COLO668 (cell line): ENCODE data around the gene KLF12.

Experiments
- DNase-seq: peaks from one replicate; lab custom pipeline; 2025; ENCODE audit not compliant: unreplicated experiment; lab: John Stamatoyannopoulos, UW

Gene KLF12

DNA sequence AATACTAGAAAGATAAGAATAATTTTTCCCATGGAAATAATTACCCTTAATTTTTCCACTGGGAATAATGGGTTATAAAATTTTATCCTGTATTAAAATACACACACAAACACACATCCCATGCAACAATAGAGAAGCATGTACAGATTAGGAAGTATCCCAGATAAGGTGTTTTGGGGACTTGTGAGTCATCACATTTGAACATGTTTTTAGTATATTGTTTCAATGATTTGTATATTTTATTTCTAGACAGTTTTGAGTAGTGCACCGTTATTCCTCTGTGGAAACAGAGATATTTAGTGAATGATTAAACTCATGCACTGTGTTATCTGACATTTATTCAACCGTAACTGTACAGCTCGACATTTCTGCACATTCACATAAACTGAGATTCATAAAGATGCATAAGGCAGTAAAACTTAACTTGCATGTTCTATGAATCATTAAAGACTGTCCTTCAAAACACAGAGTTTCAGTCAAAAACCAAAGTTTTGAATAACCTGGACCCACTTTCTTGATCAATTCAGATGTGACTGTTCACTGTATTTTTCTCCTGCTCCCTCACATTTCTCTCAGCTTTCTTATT is 30.1 kb downstream of the KLF12 start:
- DNase-seq: no peak

DNA sequence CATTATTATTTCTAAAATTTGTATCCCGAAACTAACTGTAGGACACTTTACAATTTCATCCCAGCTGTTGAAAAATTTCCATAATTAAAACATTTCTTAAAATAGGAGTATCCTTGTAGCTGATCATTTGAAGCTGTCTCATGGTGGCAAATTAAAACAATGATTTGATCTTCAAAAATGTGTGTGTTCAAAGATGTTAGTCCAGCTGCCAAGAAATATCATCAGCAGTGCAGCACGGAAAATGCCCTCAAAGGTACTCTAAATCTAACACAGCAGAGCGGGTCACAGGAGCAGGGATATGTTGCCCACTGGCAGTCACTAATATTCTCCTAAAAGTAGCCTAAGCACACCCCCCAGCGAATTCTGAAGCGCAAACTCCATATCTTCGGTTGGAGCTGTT is 31.0 kb downstream of the KLF12 start:
- no peak for DNase-seq

DNA sequence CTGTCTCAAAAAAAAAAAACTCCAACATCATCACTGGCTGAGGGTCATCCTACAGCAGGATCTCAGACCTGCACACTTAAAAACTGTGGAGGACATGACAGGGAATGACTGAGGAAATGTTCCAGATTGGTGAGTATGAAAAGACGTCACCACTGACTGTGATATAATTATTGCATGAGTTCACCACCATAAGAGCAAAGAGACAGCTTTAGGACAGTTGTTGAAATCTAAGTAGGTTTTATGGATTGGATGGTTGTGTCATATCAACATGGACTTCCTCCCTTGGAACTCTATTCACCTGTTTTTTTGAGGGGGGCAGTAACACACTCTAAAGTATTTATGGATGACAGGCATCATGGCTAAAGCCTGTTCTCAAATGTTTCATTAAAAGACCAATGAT is 31.5 kb downstream of the KLF12 start:
- no peak for DNase-seq

DNA sequence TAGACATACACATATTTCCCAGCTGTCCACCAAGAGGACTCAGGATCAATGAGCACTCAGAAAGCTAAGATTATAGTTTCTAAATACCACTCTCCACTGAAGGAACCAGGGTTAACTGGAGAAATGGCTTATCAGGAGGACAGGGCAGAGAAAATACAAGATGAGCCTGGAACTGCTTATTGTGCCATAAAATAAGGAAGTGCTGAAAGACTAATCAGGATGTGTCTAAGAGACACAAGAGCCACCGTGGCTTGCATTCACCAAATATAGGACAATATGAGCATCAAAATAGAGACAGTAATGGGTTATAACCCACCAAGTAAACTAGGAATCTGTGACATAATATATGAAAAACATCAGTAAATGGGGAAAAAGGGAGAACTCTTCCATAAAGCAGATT is 32.8 kb downstream of the KLF12 start:
- no peak for DNase-seq

DNA sequence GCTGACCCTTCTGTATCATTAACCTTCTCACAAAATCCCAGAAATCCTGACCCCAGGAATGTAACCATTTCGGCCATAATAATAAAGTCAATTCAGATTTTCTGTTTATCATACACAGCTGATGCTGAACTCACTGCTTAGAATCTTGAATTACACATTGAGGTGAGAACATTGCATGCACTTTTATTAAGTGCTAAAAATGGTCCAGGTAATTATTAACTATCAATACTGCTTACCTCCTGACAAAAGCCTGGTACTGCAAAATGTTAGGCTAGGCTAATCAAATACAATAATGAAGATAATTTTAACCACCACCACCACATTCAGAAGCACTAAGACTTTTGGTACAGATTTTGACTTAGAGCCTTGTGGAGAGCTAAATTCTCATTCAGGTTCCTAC is 36.1 kb downstream of the KLF12 start:
- no peak for DNase-seq

DNA sequence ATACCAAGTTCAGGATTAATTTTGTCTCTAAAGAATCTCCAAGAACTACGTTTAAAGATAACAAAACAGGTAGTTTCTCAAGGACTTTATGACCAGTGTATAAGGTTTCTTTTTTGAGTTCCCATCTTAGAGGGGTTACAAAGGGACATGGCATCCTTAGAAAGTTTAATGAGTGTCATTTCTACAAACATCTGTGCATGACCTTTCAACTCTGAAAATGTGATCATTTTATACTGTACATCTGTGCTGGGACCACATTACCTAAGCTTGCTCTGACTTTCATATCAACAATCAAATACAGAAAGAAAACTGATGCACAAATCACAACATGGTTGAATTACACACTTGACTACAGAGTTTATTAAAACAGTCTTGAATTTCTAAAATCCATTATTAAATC is 37.1 kb downstream of the KLF12 start:
- no peak for DNase-seq

DNA sequence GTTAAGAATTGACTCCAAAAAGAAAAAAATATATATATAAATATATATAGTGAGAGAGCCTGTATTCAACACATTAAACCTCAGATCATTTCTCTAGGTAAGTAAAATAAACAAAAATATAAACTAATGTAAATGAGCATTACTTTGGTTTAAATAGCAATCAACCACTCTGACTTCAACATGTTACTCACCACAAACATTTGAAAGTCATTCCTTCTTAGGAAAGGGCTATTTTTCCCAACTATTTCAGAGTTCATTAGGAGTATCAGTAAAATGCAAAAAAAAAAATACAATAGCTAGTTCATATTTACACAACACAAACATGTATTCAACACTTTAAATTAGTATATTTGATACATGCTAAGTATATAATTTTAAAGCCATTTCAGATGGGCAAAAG is 40.5 kb downstream of the KLF12 start:
- DNase-seq: no peak

DNA sequence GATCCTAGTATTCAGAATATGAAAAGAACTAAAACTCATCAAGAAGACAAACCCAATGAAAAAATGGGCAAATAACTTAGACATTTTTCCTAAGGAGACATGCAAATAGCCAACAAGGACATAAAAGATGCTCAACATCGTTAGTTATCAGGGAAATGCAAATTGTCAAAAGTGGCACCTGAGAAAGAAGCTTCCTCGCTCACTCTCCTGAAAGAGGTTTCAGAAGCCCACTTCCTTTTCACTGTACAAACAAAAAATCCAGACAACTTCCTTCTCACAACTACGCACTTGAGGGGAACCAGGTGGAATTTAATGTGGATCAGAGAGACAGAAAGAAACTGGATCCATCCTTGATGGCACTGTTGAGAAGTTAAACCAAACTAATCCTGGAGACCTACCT is 41.5 kb downstream of the KLF12 start:
- DNase-seq: no peak

DNA sequence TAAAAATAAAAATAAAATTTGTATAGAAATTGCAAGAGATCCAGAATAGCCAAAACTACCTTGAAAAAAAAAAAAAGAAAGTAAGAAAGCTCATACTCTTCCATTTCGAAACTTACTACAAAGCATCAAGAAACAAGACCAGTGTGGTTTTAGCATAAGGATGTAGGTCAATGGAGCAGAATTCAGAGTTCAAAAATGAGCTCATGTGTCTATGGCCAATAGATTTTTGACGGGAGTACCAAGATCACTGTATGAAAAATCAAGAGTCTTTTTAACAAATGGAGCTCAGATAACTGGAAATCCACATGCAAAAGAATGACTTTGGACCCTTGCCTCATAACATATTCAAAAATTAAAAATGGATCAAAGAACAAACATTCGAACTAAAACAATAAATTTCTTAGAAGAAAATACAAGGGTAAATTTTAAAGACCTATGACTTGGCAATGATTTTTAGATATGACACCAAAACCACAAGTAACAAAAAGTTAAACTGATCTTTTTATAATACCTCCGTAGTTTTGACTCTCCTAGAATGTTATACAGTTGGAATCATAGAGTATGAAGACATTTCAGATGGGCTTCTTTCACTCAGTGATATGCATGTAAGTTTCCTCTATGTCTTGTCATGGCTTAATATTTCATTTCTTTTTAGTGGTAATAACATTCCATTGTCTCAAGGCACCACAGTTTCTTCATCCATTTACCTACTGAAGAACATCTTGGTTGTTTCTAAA is 43.2 kb downstream of the KLF12 start:
- no peak for DNase-seq

DNA sequence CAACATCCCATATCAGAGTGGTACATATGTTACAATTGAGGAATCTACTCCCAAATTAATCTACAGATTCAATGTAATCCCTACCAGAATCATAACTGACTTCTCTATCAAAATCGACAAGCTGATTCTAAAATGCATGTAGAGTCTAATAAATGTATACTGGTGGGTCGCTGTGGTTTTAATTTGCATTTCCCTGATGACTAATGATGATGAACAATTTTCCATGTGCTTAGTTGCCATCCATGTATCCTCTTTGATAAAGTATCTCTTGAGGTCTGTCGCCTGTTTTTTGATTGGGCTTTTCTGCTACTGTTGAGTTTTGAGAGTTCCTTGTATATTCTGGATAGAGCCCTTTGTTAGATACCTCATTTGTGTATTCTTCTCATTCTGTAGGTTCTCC is 43.8 kb downstream of the KLF12 start:
- no peak for DNase-seq

DNA sequence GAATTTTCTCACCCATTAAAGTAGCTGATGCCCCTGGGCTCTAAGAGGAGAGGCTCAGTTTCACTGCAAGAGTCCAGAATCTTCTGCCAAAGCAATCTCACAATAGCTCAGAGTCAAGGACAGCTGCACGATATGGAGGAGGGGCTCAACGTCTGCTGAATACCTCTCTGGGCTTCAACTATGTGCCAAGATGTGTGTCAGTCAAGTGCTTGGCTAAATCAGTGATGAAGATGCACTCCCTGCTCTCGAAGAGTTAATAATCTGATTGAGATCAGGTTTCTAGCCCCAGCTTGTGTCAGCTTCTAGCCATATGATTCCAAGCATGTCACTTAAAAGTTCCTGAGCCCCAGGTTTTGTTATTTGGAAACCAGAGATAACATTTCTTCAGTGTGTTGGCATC is 46.8 kb downstream of the KLF12 start:
- no peak for DNase-seq
